IMR-90 (cell line): ENCODE data around the gene XPNPEP2.

ENCODE experiments used
- BHLHE40 ChIP-seq: fragments of 150-350 bp; IDR thresholded peaks from 2 replicates; pipeline ENCODE4 v1.6.1; 2016; ENCODE audit warnings: mild to moderate bottlenecking, low read depth, low read length
- CHD1 ChIP-seq: IDR thresholded peaks from 2 replicates; pipeline ENCODE4 v1.6.1; 2012; ENCODE audit warnings: low read depth, low read length, improper control_type of control experiment
- MXI1 ChIP-seq: IDR thresholded peaks from 2 replicates; pipeline ENCODE4 v1.6.1; 2012; ENCODE audit warnings: low read depth, mild to moderate bottlenecking, low read length, moderate library complexity, borderline replicate concordance
- POLR2A ChIP-seq: IDR thresholded peaks from 2 replicates; pipeline ENCODE4 v1.6.1; 2012; ENCODE audit warnings: mild to moderate bottlenecking, low read depth, low read length
- RCOR1 ChIP-seq: IDR thresholded peaks from 2 replicates; pipeline ENCODE4 v1.6.1; 2012; ENCODE audit warnings: mild to moderate bottlenecking, low read length, improper control_type of control experiment; ENCODE audit not compliant: insufficient replicate concordance
- SMC3 ChIP-seq: fragments of 150-350 bp; IDR thresholded peaks from 2 replicates; pipeline ENCODE4 v1.6.1; 2016; ENCODE audit warnings: low read depth, mild to moderate bottlenecking, antibody characterized with exemption, low read length, moderate library complexity
- TF ChIP-seq, protein P1 (sequence below): conservative IDR thresholded peaks from 2 replicates; pipeline ENCODE4 v1.5.1; 2012; ENCODE audit warnings: mild to moderate bottlenecking, low read depth, low read length, improper control_type of control experiment

DNA sequence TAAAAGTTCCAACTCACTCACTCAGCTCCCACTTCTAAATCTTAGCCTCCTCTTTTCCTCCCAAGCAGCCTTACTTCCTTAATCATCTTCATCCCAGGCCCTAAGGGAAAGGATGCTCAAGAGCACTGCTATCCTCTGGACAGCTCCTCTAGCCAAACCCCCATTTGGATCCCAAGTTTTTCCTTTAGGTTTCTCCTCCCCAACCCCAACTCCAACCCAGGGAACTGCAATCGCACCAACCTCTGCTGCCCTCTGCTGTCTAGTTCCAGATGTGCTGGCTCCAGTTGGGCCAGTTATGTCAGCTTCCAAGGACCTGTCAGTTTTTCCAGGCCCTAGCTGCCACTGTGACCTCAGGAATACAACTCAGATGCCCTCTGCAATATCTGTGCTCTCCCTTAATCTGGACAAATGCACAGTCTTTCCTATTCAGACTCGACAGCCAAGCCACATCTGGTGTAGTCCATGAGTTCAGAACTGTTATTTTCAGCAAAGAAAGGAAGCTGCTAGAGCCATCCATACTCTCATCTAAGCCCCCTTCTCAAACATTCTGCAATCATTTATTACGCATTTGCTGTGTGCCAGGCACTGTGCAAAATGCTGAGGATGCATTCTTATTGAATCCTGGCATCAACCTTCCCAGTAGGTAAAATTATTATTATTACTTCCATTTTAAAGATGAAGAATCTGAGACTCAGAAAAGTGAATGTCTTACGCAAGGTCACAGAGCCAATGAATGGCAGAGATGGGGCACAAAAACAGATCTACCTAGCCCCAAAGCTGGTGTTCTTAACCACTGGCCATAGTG, 12.3 kb upstream of the XPNPEP2 start:
- TF ChIP-seq, protein P1, sequence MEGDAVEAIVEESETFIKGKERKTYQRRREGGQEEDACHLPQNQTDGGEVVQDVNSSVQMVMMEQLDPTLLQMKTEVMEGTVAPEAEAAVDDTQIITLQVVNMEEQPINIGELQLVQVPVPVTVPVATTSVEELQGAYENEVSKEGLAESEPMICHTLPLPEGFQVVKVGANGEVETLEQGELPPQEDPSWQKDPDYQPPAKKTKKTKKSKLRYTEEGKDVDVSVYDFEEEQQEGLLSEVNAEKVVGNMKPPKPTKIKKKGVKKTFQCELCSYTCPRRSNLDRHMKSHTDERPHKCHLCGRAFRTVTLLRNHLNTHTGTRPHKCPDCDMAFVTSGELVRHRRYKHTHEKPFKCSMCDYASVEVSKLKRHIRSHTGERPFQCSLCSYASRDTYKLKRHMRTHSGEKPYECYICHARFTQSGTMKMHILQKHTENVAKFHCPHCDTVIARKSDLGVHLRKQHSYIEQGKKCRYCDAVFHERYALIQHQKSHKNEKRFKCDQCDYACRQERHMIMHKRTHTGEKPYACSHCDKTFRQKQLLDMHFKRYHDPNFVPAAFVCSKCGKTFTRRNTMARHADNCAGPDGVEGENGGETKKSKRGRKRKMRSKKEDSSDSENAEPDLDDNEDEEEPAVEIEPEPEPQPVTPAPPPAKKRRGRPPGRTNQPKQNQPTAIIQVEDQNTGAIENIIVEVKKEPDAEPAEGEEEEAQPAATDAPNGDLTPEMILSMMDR = peak; percentile 74
- no peak for TF ChIP-seq RCOR1
- no peak for TF ChIP-seq POLR2A
- no peak for TF ChIP-seq MXI1
- peak; percentile 92 for TF ChIP-seq SMC3
- no peak for TF ChIP-seq BHLHE40
- TF ChIP-seq CHD1 = no peak
